ENCODE results near the gene TMEM125. TPM values are rescaled to one million over a fixed set of nuclear protein-coding genes. Genes with fewer than 3 reads are reported as not detected.

Gene TMEM125
- total and polyA plus RNA-seq, 8 donors, result 7.0 to 41.9 (median 22.8) TPM

- no peak for TF ChIP-seq POLR2A (IDR thresholded peaks at IDR 0.05)
- no peak for TF ChIP-seq CTCF (IDR thresholded peaks at IDR 0.05)
- no peak for TF ChIP-seq POLR2AphosphoS5 (IDR thresholded peaks at IDR 0.05)
- TF ChIP-seq EP300 (IDR thresholded peaks at IDR 0.05), result no peak
- Histone ChIP-seq H3K4me3 (no peak overlapping the region), H3K9me3 (no peaks in the 10 kb centered on the region), H3K4me1 (peaks cover 0 to 19% (median 17%) of the 10 kb centered on the region in 4 donors), H3K36me3 (no peaks in the 10 kb centered on the region), H3K27me3 (no peaks in the 10 kb centered on the region), H3K27ac (no peak overlapping the region)
- intact Hi-C loops (cut with DNase I; ENCODE audit: low total_unique reads), result no loop called here
- WGBS, 5 donors, result 80 to 84% (median 83%) methylated on average over 6 of the region's 6 CpGs
- DNase-seq, result no peak
These were observed 36.3 kb downstream of the TMEM125 start for GRCh38 chr1:43305926-43306687.

- intact Hi-C loops (cut with DNase I; ENCODE audit: low total_unique reads), result no loop called here
- no peak overlapping the region for H3K4me3 ChIP-seq
- DNase-seq, result no peak
- no peak overlapping the region for H3K27ac ChIP-seq
- no peak for TF ChIP-seq POLR2A (IDR thresholded peaks at IDR 0.05)
- no peak for TF ChIP-seq CTCF (IDR thresholded peaks at IDR 0.05)
- TF ChIP-seq POLR2AphosphoS5 (IDR thresholded peaks at IDR 0.05), result no peak
- TF ChIP-seq EP300 (IDR thresholded peaks at IDR 0.05), result no peak
- WGBS, 5 donors, result 68 to 89% (median 78%) methylated on average over 13 to 17 of the region's 17 CpGs
- no peaks in the 10 kb centered on the region for H3K9me3 ChIP-seq
- no peaks in the 10 kb centered on the region for H3K27me3 ChIP-seq
- peaks cover 0 to 19% (median 17%) of the 10 kb centered on the region in 4 donors for H3K4me1 ChIP-seq
- no peaks in the 10 kb centered on the region for H3K36me3 ChIP-seq
These were observed 37.1 kb downstream of the TMEM125 start for GRCh38 chr1:43306688-43307457.

GRCh38 chr1:43307458-43308158, 37.8 kb downstream of the TMEM125 start:
- no peak overlapping the region for H3K4me3 ChIP-seq
- 87 to 96% (median 93%) methylated on average over 7 to 9 of the region's 9 CpGs for WGBS, 5 donors

More at GRCh38 chr1:43307458-43308158, 37.8 kb downstream of the TMEM125 start:
- TF ChIP-seq EP300 (IDR thresholded peaks at IDR 0.05) (no peak), POLR2A (IDR thresholded peaks at IDR 0.05) (no peak), POLR2AphosphoS5 (IDR thresholded peaks at IDR 0.05) (no peak), CTCF (IDR thresholded peaks at IDR 0.05) (no peak)
- Histone ChIP-seq H3K4me1 (peaks cover 0 to 19% (median 17%) of the 10 kb centered on the region in 4 donors), H3K27ac (no peak overlapping the region), H3K36me3 (no peaks in the 10 kb centered on the region), H3K27me3 (no peaks in the 10 kb centered on the region), H3K9me3 (no peaks in the 10 kb centered on the region)
- DNase-seq, result no peak
- intact Hi-C loops (cut with DNase I; ENCODE audit: low total_unique reads), result no loop called here
